Mucosa of descending colon (tissue), 3 donors: ENCODE results near the gene TRIM51. TPM values are rescaled to one million over a fixed set of nuclear protein-coding genes. Genes with fewer than 3 reads are reported as not detected.
"Not testable (repeated sequence)": the region's sequence is repeated elsewhere in the genome, so short reads cannot be mapped to it uniquely, and the experiment has no call there.

Experiments
- ATAC-seq: fragments of 200-7000 bp; cut with Tn5 transposase; one replicate; pipeline ENCODE4 v1.9.1; 2020; ENCODE audit warnings: mild to moderate bottlenecking, moderate library complexity
- DNase-seq, 3 donors: peaks; one replicate each; pipeline ENCODE4 v3.0.0-alpha.2; 2020
- H3K36me3 ChIP-seq: fragments of 200-600 bp; one replicate; pipeline ENCODE4 v1.8.0; 2021; ENCODE audit warnings: low read depth, mild to moderate bottlenecking
- H3K4me1 ChIP-seq: fragments of 200-600 bp; one replicate; pipeline ENCODE4 v1.8.0; 2021; ENCODE audit warnings: low read depth, mild to moderate bottlenecking
- H3K4me3 ChIP-seq: fragments of 200-600 bp; one replicate; pipeline ENCODE4 v1.8.0; 2021; ENCODE audit warnings: mild to moderate bottlenecking
- H3K9me3 ChIP-seq: fragments of 200-600 bp; one replicate; pipeline ENCODE4 v1.8.0; 2021; ENCODE audit warnings: mild to moderate bottlenecking
- intact Hi-C, 2 donors: fragments of 100-400 bp; cut with DNase I in 1 of 2; cut with micrococcal nuclease in 1 of 2; formaldehyde crosslinking; loops; one replicate each; pipeline versions ENCODE4 v1.11.0 to v1.11.1; 2022; cut with DNase I, micrococcal nuclease
- long read RNA-seq, 2 donors: library from polyadenylated mRNA; unstranded; transcript quantifications; one replicate each; pipeline ENCODE4 v2.0.0, GENCODE V29; 2019 to 2021
- total RNA-seq, 3 donors: library from RNA; stranded (reverse); fragmentation: NEBNext Ultra II Directional in 2 of 3; extraction: Animal tissue kit (Norgen Biotek cat#: 25700) in 2 of 3; gene quantifications; one replicate each; pipeline versions ENCODE4 v1.2.1 to v1.2.4, GENCODE V29; 2021 to 2023
- TF ChIP-seq, protein P1 (sequence below): fragments of 200-600 bp; IDR thresholded peaks from one replicate; pipeline ENCODE4 v1.8.0; 2022; ENCODE audit warnings: antibody characterized with exemption, mild to moderate bottlenecking
- donor health status: DM: no; HTN: no; CAD: no; lungs with moderate emphysema.
- donor health status: DM: no; HTN: no; CAD: no.
- donor health status: DM: no; HTN: yes; CAD: no.

The TRIM51 gene, protein sequence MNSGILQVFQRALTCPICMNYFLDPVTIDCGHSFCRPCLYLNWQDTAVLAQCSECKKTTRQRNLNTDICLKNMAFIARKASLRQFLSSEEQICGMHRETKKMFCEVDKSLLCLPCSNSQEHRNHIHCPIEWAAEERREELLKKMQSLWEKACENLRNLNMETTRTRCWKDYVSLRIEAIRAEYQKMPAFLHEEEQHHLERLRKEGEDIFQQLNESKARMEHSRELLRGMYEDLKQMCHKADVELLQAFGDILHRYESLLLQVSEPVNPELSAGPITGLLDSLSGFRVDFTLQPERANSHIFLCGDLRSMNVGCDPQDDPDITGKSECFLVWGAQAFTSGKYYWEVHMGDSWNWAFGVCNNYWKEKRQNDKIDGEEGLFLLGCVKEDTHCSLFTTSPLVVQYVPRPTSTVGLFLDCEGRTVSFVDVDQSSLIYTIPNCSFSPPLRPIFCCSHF
- total RNA-seq: not detected
- long read RNA-seq, donor 1: 0 reads
- long read RNA-seq, donor 2: 0 reads

DNA sequence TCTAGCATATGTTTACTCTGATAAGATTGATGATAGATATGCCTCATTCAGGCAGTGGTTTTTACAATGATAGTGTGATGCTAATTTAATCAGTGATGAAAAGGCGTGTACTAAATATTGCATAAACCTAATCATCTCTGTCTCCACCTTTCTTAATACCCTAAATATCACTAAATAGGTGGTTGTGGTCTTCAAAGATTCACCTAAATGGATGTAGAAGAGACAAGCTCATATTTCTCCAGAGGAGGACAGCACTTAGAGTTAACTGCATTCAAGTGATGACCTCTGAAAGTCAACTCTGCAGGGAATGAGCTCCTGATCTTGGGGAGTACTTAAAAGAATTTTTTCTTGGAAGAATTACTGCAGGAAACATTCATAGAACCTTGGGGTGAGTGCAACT, at the start of gene TRIM51:
TRIM51 (plus strand) TSS at position 301 of the 400 bp plus-strand sequence. CDS start 2,132 bp downstream, outside the sequence.
- intact Hi-C loops, H3K36me3 ChIP-seq, DNase-seq, H3K4me3 ChIP-seq, H3K9me3 ChIP-seq, H3K4me1 ChIP-seq, ATAC-seq: not testable (repeated sequence)

DNA sequence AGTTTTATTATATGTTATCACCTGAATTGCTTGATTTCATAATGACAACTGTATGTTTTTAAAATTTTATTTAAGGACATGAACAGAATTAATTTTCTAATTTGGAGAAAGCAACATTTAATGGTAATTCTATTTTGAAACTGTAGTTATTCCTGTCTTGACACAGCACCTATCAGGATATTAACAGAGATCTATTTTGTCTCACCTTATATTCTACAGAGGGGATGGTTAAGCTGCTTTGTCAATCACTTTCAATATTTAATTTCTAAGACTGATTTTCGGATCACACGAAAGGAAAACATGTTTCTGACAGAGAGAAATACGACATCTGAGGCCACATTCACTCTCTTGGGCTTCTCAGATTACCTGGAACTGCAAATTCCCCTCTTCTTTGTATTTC, 44.6 kb upstream of the TRIM51 start, which contains the start of gene OR5D16:
OR5D16 (plus strand) TSS at position 301 of the 400 bp plus-strand sequence; CDS start at position 301, 0 bp downstream.
- no peak for DNase-seq
- intact Hi-C loops: no loop called here
- Histone ChIP-seq H3K4me1 (no peaks in the 10 kb centered on the region), H3K36me3 (no peaks in the 10 kb centered on the region), H3K9me3 (peaks cover 6% of the 10 kb centered on the region), H3K4me3 (no peak within 1 kb of the TSS)
- ATAC-seq: no peak
- TF ChIP-seq, protein P1, sequence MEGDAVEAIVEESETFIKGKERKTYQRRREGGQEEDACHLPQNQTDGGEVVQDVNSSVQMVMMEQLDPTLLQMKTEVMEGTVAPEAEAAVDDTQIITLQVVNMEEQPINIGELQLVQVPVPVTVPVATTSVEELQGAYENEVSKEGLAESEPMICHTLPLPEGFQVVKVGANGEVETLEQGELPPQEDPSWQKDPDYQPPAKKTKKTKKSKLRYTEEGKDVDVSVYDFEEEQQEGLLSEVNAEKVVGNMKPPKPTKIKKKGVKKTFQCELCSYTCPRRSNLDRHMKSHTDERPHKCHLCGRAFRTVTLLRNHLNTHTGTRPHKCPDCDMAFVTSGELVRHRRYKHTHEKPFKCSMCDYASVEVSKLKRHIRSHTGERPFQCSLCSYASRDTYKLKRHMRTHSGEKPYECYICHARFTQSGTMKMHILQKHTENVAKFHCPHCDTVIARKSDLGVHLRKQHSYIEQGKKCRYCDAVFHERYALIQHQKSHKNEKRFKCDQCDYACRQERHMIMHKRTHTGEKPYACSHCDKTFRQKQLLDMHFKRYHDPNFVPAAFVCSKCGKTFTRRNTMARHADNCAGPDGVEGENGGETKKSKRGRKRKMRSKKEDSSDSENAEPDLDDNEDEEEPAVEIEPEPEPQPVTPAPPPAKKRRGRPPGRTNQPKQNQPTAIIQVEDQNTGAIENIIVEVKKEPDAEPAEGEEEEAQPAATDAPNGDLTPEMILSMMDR: no peak

DNA sequence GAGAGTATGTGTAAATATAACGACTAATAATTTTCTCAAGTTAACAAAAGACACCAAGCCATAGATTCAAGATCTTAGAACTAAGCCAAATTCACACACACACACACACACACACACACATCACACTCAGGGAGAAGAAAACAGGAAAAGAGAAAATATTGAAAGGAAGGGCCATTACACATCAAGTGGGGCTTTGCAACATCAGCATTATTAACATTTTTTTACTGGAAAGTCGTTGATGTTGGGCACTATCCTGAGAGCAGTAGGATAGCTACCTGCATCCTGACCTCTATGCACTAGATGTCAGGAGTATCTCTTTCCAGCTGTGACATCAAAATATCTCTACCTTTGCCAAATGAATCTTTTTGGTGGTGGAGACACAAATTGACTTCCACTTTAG, 35.6 kb upstream of the TRIM51 start:
- Histone ChIP-seq H3K36me3 (no peaks in the 10 kb centered on the region), H3K4me1 (no peaks in the 10 kb centered on the region), H3K4me3 (no peak overlapping the region), H3K9me3 (peaks cover 6% of the 10 kb centered on the region)
- ATAC-seq: no peak
- TF ChIP-seq, protein P1: no peak
- DNase-seq: no peak
- intact Hi-C loops: no loop called here

DNA sequence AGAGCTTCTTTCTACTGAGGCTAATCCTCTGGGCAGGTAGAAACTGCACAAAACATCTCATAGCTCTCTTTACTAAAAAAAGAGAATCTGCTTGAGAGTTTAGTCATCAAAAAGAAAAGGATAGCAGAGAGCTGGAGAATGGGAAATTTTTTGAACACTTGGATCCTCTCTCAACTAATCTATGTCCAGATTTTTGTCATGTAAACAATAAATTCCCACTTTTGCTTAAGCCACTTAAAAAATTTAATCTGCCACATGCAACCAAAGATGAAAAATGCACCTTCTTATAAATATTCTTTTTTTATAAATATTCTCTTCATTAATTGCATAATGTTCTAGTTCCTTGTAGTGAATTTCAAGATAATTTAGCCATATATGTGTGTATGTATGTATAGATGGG, 34.1 kb upstream of the TRIM51 start:
- no peak overlapping the region for H3K4me3 ChIP-seq
- H3K4me1 ChIP-seq: no peaks in the 10 kb centered on the region
- ATAC-seq (no peak), DNase-seq (no peak)
- intact Hi-C loops: no loop called here
- H3K9me3 ChIP-seq: peaks cover 6% of the 10 kb centered on the region
- H3K36me3 ChIP-seq: no peaks in the 10 kb centered on the region
- TF ChIP-seq, protein P1: no peak

DNA sequence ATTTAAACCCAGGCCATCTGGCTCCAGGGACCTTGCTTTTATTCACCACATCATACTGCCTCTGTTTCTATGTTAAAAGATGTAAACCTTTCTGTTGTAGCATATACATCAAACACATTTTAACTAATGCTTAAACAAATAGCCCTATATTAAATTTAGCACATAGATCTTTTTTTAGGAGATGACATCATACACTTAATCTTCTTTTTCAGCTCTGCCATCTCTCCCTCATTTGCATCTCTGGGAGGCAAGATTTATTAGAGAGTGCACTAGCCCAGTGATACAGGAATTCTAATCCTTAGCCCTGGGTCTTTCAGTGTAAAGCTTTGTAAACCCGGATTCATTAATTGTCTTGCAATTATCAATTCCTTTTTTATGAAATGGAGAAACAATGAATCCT, 31.0 kb upstream of the TRIM51 start:
- TF ChIP-seq, protein P1: no peak
- no peak for DNase-seq
- no peaks in the 10 kb centered on the region for H3K4me1 ChIP-seq
- H3K9me3 ChIP-seq: no peaks in the 10 kb centered on the region
- no peak for ATAC-seq
- H3K36me3 ChIP-seq: no peaks in the 10 kb centered on the region
- H3K4me3 ChIP-seq: no peak overlapping the region
- intact Hi-C loops: no loop called here

DNA sequence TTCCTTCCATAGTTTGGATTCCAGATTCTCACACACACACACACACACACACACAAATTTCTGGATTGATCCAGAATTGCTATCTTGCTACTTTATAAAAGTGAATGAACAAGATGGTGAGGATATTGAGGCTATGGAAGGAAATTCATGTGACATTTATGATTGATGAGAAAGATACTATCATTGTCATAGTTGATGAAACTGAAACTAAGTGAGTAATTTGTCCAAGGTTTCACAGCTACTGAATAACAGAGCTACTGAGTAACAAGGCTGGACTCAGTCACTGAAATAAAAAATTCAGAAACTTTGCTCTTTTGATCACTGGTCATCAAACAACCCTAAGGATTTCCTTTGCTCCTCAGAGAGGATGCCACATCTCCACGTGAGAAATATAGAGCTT, 28.4 kb upstream of the TRIM51 start:
- no peak overlapping the region for H3K4me3 ChIP-seq
- ATAC-seq: no peak
- DNase-seq: no peak
- intact Hi-C loops: no loop called here
- H3K36me3 ChIP-seq: no peaks in the 10 kb centered on the region
- TF ChIP-seq, protein P1: no peak
- H3K9me3 ChIP-seq: no peaks in the 10 kb centered on the region
- H3K4me1 ChIP-seq: no peaks in the 10 kb centered on the region

DNA sequence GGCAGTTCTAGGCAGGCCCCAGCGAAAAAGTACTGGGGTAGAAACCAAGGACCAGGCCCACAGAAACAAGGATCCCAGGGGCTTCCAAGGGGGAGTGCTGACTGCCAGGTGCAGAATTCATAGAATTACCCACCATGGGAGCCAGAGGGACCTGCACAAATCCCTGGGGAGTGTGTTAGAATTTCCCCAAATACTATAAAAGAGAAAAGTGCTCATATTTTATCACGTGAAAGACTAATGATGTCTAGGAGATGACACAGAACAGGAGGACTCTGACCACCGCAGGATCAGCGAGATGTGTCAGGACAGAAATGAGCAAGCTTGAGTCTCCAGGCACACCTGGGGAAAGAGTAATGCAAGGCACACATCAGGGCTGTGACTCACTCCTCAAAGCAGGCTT, 15.7 kb upstream of the TRIM51 start:
- intact Hi-C loops, H3K9me3 ChIP-seq, H3K36me3 ChIP-seq, ATAC-seq, DNase-seq, H3K4me1 ChIP-seq, H3K4me3 ChIP-seq: not testable (repeated sequence)

DNA sequence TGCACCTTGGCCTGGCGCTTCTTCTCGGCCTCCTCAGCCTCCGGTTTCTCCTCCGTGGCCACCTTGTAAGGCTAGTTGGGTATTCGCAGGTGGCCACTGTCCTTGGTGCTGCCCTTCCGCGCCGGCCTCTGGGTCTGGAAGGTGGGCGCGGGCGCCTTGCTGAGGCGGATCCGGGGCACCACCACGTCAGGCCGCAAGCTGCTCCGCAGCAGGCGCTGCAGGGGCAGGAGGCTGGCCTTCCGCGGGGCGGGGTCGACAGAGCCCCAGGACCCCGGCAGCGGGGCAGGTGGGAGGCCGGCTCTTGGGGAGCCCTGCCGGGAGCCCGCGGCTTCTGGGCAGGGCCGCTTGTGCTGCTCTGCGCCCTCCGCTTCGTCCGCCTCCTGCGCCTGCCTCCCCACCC, 10.4 kb upstream of the TRIM51 start:
- intact Hi-C loops, H3K9me3 ChIP-seq, H3K4me1 ChIP-seq, ATAC-seq, H3K4me3 ChIP-seq, H3K36me3 ChIP-seq: not testable (repeated sequence)
- DNase-seq: peak in 2 of 3 donors; percentile 9 to 48

DNA sequence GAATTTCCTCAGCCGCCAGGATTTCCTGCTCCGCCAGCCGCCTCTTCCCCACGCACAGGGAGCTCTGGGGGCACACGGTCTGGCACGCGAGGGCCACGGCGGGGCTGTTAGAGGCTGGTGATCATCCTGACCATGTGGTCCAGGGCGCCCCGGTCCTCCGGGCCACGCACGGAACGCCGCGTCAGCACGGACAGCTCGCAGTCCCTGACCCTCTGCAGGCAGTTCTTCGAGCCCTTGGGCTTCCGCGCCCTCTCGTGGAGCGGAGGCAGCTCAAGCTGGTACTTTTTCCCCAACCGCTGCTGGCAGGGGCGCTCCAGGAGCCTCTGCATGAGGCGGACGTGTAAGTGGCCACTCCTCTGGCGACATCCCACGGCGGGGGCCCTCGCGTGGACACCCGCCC, 10.0 kb upstream of the TRIM51 start:
- H3K36me3 ChIP-seq, intact Hi-C loops, H3K4me3 ChIP-seq, ATAC-seq, H3K9me3 ChIP-seq, H3K4me1 ChIP-seq: not testable (repeated sequence)
- peak in 2 of 3 donors; percentile 19 to 69 for DNase-seq
